ENCODE data around the gene TELO2.

GRCh38 chr16:1495211-1495888 is 2.2 kb downstream of the TELO2 start:
- TF ChIP-seq PATZ1 (CRISPR knock-in tag; IDR thresholded peaks at IDR 0.05; ENCODE audit: borderline replicate concordance) (no peak), ISL1 (CRISPR knock-in tag; IDR thresholded peaks at IDR 0.05) (no peak), ESRRG (CRISPR knock-in tag; IDR thresholded peaks at IDR 0.05) (no peak), GLIS3 (CRISPR knock-in tag; IDR thresholded peaks at IDR 0.05) (no peak), ZFP3 (CRISPR knock-in tag; IDR thresholded peaks at IDR 0.05) (no peak), ZNF565 (CRISPR knock-in tag; conservative IDR thresholded peaks at IDR 0.05; ENCODE audit: low read depth) (no peak)
